ENCODE data around the gene SLC38A1.

- TF ChIP-seq CTCF (IDR thresholded peaks at IDR 0.05 in 2 of 3, conservative IDR thresholded peaks at IDR 0.05 in 1 of 3; ENCODE audit: borderline replicate concordance in 1 of 3, insufficient read depth in 1 of 3, low read depth in 2 of 3, low read length in 2 of 3) (no peak), CEBPB (IDR thresholded peaks at IDR 0.05; ENCODE audit: low read depth) (no peak), EGR1 (IDR thresholded peaks at IDR 0.05; ENCODE audit: low read depth) (no peak), POLR2AphosphoS5 (IDR thresholded peaks at IDR 0.05; ENCODE audit: low read depth, low read length) (no peak), EZH2 (IDR thresholded peaks at IDR 0.05) (no peak), YY1 (IDR thresholded peaks at IDR 0.05; ENCODE audit: extremely low read depth, insufficient replicate concordance, low read depth, low read length) (no peak), POLR2A (IDR thresholded peaks at IDR 0.05; ENCODE audit: borderline replicate concordance, extremely low read depth, insufficient read depth, insufficient read length) (no peak), SP1 (IDR thresholded peaks at IDR 0.05; ENCODE audit: low read depth) (no peak), REST (IDR thresholded peaks at IDR 0.05; ENCODE audit: low read depth) (no peak)
Observed at GRCh38 chr12:46238821-46239220, 30.0 kb downstream of the SLC38A1 start.

Measured in HCT116 (cell line).